K562 (cell line): ENCODE data around the gene ASIC3. TPM values are rescaled to one million over a fixed set of nuclear protein-coding genes. Genes with fewer than 3 reads are reported as not detected.

ENCODE experiments used
- ATAC-seq: fragments of 200-7000 bp; cut with Tn5 transposase; 3 replicates; pipeline ENCODE4 v1.9.1; 2020; ENCODE audit warnings: moderate library complexity
- BruUV-seq: library from RNA; stranded (reverse); fragments of 400-500 nt; replicated peaks from 2 replicates; lab custom pipeline; 2021; lab: Mats Ljungman, UMichigan
- CTCF ChIA-PET: fragments of 300-600 bp; formaldehyde crosslinking; extraction: SDS; loops from one replicate; lab custom pipeline; 2021; ENCODE audit warnings: low intra/inter-chr PET ratio; lab: Yijun Ruan, JAX
- POLR2A ChIA-PET: fragments of 300-600, 350-650 bp; sonication (Branson Sonifier 250); formaldehyde crosslinking; extraction: SDS; loops from one replicate; lab custom pipeline; 2021; ENCODE audit warnings: antibody characterized with exemption, inconsistent platforms; lab: Yijun Ruan, JAX
- DNase-seq, 4 experiments: peaks; one replicate each; pipeline versions ENCODE4 v3.0.0 to v3.0.0-alpha.2; 2011 to 2018; ENCODE audit warnings: low spot score in 3 of 4, mixed read lengths in 3 of 4; ENCODE audit errors: extremely low read depth in 1 of 4
- FAIRE-seq: peaks from 2 replicates; lab custom pipeline; 2011; peaks lifted over from hg19 to GRCh38; lab: Jason Lieb, UNC
- H2AFZ ChIP-seq: 2 replicates; pipeline ENCODE4 v1.6.0; 2011; ENCODE audit warnings: low read depth, low read length, control low read depth, inconsistent platforms
- H3K27ac ChIP-seq: fragments of 200-600 bp; 3 replicates; pipeline ENCODE4 v1.8.0; 2011; ENCODE audit warnings: low read depth, mild to moderate bottlenecking, control low read depth, inconsistent platforms, low read length, moderate library complexity, mixed read lengths; ENCODE audit errors: extremely low read depth
- H3K27me3 ChIP-seq, 2 experiments: fragments of 300-600 bp in 1 of 2; 2 replicates in 1 of 2; 3 replicates in 1 of 2; pipeline versions ENCODE4 v1.6.0 to v1.8.0; 2011; ENCODE audit warnings: inconsistent platforms in 2 of 2, low read length in 2 of 2, mild to moderate bottlenecking in 1 of 2, mixed read lengths in 1 of 2, moderate library complexity in 1 of 2; ENCODE audit not compliant: control insufficient read depth in 2 of 2, insufficient read depth in 2 of 2
- H3K36me3 ChIP-seq: fragments of 300-600 bp; 3 replicates; pipeline ENCODE4 v1.8.0; 2011; ENCODE audit warnings: mild to moderate bottlenecking, low read length, inconsistent platforms; ENCODE audit not compliant: control insufficient read depth, insufficient read depth
- H3K4me1 ChIP-seq, 2 experiments: fragments of 200-600 bp in 1 of 2; replicated peaks in 1 of 2; 2 replicates in 1 of 2; 3 replicates in 1 of 2; pipeline versions ENCODE4 v1.5.1 to v1.8.0; 2011; ENCODE audit warnings: inconsistent platforms in 2 of 2, low read length in 2 of 2, mild to moderate bottlenecking in 1 of 2, mixed read lengths in 1 of 2, moderate library complexity in 1 of 2; ENCODE audit not compliant: control insufficient read depth in 2 of 2, insufficient read depth in 2 of 2
- H3K4me2 ChIP-seq: 2 replicates; pipeline ENCODE4 v1.6.1; 2011; ENCODE audit warnings: low read length, control low read depth, inconsistent platforms, mixed read lengths; ENCODE audit not compliant: insufficient read depth
- H3K4me3 ChIP-seq: fragments of 200-600 bp; sonication (generic), shearing (Covaris generic); 2 replicates; pipeline ENCODE4 v1.5.1; 2016; ENCODE audit warnings: control low read depth, inconsistent platforms
- H3K79me2 ChIP-seq: fragments of 200-600 bp; 3 replicates; pipeline ENCODE4 v1.8.0; 2011; ENCODE audit warnings: low read length, inconsistent platforms; ENCODE audit not compliant: control insufficient read depth, insufficient read depth
- H3K9ac ChIP-seq, 2 experiments: 2 replicates each; pipeline versions ENCODE4 v1.6.0 to v1.6.1; 2011; ENCODE audit warnings: low read depth in 2 of 2, low read length in 2 of 2, control low read depth in 1 of 2, inconsistent platforms in 1 of 2, mild to moderate bottlenecking in 1 of 2, mixed read lengths in 1 of 2; ENCODE audit not compliant: insufficient read depth in 1 of 2
- H3K9me1 ChIP-seq: one replicate; pipeline ENCODE4 v1.6.0; 2011; ENCODE audit warnings: inconsistent platforms, mild to moderate bottlenecking, low read length, moderate library complexity; ENCODE audit not compliant: control insufficient read depth, insufficient read depth
- H3K9me3 ChIP-seq: replicated peaks from 2 replicates; pipeline ENCODE4 v1.5.1; 2011; ENCODE audit warnings: low read depth, low read length, inconsistent platforms; ENCODE audit not compliant: control insufficient read depth, insufficient read depth
- H4K20me1 ChIP-seq: replicated peaks from 2 replicates; pipeline ENCODE4 v1.6.1; 2011; ENCODE audit warnings: low read length, inconsistent platforms, mixed read lengths; ENCODE audit not compliant: control insufficient read depth, insufficient read depth
- CAMTA2 ChIP-seq: fragments of 250-450 bp; sonication (Bioruptor Pico); conservative IDR thresholded peaks from 2 replicates; pipeline ENCODE4 v1.5.1; 2022
- CCAR2 ChIP-seq: fragments of 200-400 bp; formaldehyde crosslinking; IDR thresholded peaks from 2 replicates; pipeline ENCODE4 v1.6.1; 2017; ENCODE audit warnings: mild to moderate bottlenecking, low read depth, low read length
- FIP1L1 ChIP-seq: fragments of 200-400 bp; formaldehyde crosslinking; IDR thresholded peaks from 2 replicates; pipeline ENCODE4 v1.6.1; 2018; ENCODE audit warnings: mild to moderate bottlenecking, low read depth, low read length; ENCODE audit not compliant: poor library complexity, severe bottlenecking
- HDAC1 ChIP-seq, 2 experiments: fragments of 450-650 bp; IDR thresholded peaks; 2 replicates each; pipeline ENCODE4 v1.6.1; 2016 to 2017; ENCODE audit warnings: inconsistent platforms in 1 of 2, mild to moderate bottlenecking in 1 of 2, moderate library complexity in 1 of 2
- SRF ChIP-seq, 2 experiments: fragments of 250-450, 450-650 bp in 1 of 2; sonication (Bioruptor Pico) in 1 of 2; sonication (generic) in 1 of 2; formaldehyde crosslinking; IDR thresholded peaks; 2 replicates each; pipeline versions ENCODE4 v1.5.0 to v1.5.1; 2020 to 2022; ENCODE audit warnings: mild to moderate bottlenecking in 1 of 2, missing genetic modification reagents in 1 of 2
- ZC3H8 ChIP-seq: fragments of 450-650 bp; IDR thresholded peaks from 2 replicates; pipeline ENCODE4 v1.6.1; 2017
- ZNF175 ChIP-seq: fragments of 200-800 bp; sonication (Bioruptor generic); IDR thresholded peaks from 2 replicates; pipeline ENCODE4 v1.6.1; 2016; ENCODE audit warnings: low read depth, mild to moderate bottlenecking, missing genetic modification characterization, missing compliant biosample characterization
- ZNF217 ChIP-seq: sonication (generic); formaldehyde crosslinking; IDR thresholded peaks from 2 replicates; pipeline ENCODE4 v1.8.0; 2022; ENCODE audit warnings: mild to moderate bottlenecking, missing genetic modification reagents
- WGBS: fragments of 100-300 bp; shearing (Covaris generic); methylation state at CpG from one replicate; pipeline ENCODE4 v1.1.6; 2016; ENCODE audit warnings: low coverage, mixed read lengths; ENCODE audit not compliant: insufficient coverage; ENCODE audit errors: missing lambda C conversion rate; 5-methylcytosine and 5-hydroxymethylcytosine counted together
- in situ Hi-C: fragments of 300-500 bp; cut with MboI; formaldehyde crosslinking; loops from 4 replicates; pipeline ENCODE4 v1.15.0; 2018; ENCODE audit warnings: inconsistent platforms, mixed read lengths
- intact Hi-C: fragments of 100-400 bp; cut with micrococcal nuclease; formaldehyde crosslinking; loops from 2 replicates; pipeline ENCODE4 v1.14.2; 2022
- polyA plus RNA-seq, 8 experiments: library from polyadenylated mRNA; depleted of rRNA in 4 of 8; stranded (reverse) in 5 of 8; unstranded in 3 of 8; fragments of >200 nt; fragmentation: Nextera tagmentation in 2 of 8; fragmentation: Illumina TruSeq in 1 of 8; extraction: Ambion mirVana in 2 of 8; extraction: Trizol in 1 of 8; gene quantifications; 2 replicates each; pipeline versions ENCODE4 v1.2.1 to v1.2.3, GENCODE V29; 2011 to 2014; ENCODE audit warnings: inconsistent platforms in 1 of 8, missing spikeins in 1 of 8
- total RNA-seq, 7 experiments: library from RNA; depleted of rRNA in 6 of 7; stranded (reverse); fragments of >200 nt in 6 of 7; fragmentation: Illumina TruSeq in 2 of 7; extraction: Trizol in 2 of 7; gene quantifications; 2 replicates each; pipeline versions ENCODE4 v1.2.1 to v1.2.3, GENCODE V29; 2011 to 2021; ENCODE audit warnings: low replicate concordance in 1 of 7
- TF ChIP-seq, protein P1 (sequence below), 3 experiments: IDR thresholded peaks in 2 of 3; conservative IDR thresholded peaks in 1 of 3; 2 replicates each; pipeline ENCODE4 v1.5.1; 2011 to 2012; ENCODE audit warnings: low read length in 3 of 3, mild to moderate bottlenecking in 3 of 3, control low read depth in 2 of 3, improper control_type of control experiment in 1 of 3, inconsistent platforms in 1 of 3, low read depth in 1 of 3, mixed read lengths in 1 of 3, moderate library complexity in 1 of 3; ENCODE audit not compliant: insufficient read depth in 2 of 3
- TF ChIP-seq, protein P2 (sequence below), 2 experiments: fragments of 450-650 bp; formaldehyde crosslinking in 1 of 2; IDR thresholded peaks; 2 replicates each; pipeline versions ENCODE4 v1.4.0 to v1.6.1; 2014 to 2020; ENCODE audit warnings: mild to moderate bottlenecking in 2 of 2, borderline replicate concordance in 1 of 2, low read depth in 1 of 2

The ASIC3 gene
- total and polyA plus RNA-seq, 9 of the 15 experiments (the other 6 are each of a cell fraction or from before 2014, with no cell fraction given): 0.11 to 5.0 (median 0.87) TPM

DNA sequence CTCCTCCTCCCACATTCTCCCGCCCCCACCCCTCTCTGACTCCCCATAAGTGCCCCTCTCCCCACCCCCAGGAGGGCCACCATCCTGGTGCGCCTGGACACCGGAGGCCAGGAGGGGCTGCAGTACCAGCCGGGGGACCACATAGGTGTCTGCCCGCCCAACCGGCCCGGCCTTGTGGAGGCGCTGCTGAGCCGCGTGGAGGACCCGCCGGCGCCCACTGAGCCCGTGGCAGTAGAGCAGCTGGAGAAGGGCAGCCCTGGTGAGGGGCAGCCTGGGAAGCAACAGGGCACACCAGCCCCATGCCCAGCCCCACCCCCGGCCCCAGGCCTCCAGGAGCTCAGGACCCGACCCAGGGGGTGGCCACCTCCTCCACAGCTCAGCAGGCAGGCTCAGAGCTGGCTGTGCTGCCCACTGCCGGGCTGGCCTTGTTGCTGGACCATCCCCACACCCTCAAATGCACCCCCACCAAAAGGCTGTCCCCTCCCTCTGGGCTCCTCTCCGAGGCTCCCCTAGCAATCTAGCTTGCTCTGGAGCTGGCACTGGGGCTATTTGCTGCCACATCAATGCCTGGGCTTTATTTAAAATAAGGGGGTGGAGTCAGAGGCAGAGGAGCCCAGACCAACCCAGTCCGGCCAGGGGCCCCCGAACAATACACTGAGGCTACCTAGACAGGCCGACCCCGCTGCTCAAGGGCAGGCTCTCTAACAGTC lies 38.8 kb upstream of the ASIC3 start:
- Histone ChIP-seq H3K9ac (peak overlapping the region; percentile 77 to 94), H3K4me2 (peak overlapping the region; percentile 100), H3K27me3 (no peaks in the 10 kb centered on the region; a peak in 1 of 5 replicates), H3K36me3 (peaks cover 27% of the 10 kb centered on the region; the same call in 1 of the 3 replicates), H4K20me1 (no peaks in the 10 kb centered on the region), H2AFZ (peak overlapping the region; percentile 92), H3K9me3 (no peaks in the 10 kb centered on the region), H3K27ac (peak overlapping the region; percentile 85), H3K79me2 (peaks cover 45% of the 10 kb centered on the region), H3K4me1 (peaks cover 42 to 74% of the 10 kb centered on the region in 2 experiments), H3K4me3 (peak overlapping the region; percentile 57), H3K9me1 (no peaks in the 10 kb centered on the region)
- no peak for FAIRE-seq
- ChIA-PET CTCF (interaction anchor here (0.6 to 3.5 kb wide), 8 partner anchors 9 to 231 kb away, joined by 3 to 15 read pairs (median 5); no protein-coding TSS in a partner anchor), POLR2A (interaction anchor here (0.6 to 8.4 kb wide), 10 partner anchors 11 to 222 kb away, joined by 3 to 146 read pairs (median 5); partner anchors contain the start of genes ABCB8, ATG9B and FASTK)
- in situ Hi-C loops (no loop called here), intact Hi-C loops (loop anchor here (2.0 to 10.0 kb wide), 3 partner anchors 75 to 223 kb away; partner anchors contain the start of gene CHPF2)
- DNase-seq: peak; percentile 80 to 86 (median 83)
- WGBS: 2% methylated on average over 21 of the region's 22 CpGs
- BruUV-seq: no TSS peak
- peak; percentile 64 for ATAC-seq
- TF ChIP-seq CCAR2 (no peak), FIP1L1 (no peak), ZNF175 (no peak), SRF (CRISPR knock-in tag; IDR thresholded peaks at IDR 0.05) (0 out of 4 replicates have a peak, but pooled peaks of 1 of the 2 experiments have one; percentile 34), CAMTA2 (no peak), HDAC1 (IDR thresholded peaks at IDR 0.05) (0 out of 4 replicates have a peak, but pooled peaks of 1 of the 2 experiments have one; percentile 15), ZNF217 (no peak), ZC3H8 (no peak)
- TF ChIP-seq, protein P1, sequence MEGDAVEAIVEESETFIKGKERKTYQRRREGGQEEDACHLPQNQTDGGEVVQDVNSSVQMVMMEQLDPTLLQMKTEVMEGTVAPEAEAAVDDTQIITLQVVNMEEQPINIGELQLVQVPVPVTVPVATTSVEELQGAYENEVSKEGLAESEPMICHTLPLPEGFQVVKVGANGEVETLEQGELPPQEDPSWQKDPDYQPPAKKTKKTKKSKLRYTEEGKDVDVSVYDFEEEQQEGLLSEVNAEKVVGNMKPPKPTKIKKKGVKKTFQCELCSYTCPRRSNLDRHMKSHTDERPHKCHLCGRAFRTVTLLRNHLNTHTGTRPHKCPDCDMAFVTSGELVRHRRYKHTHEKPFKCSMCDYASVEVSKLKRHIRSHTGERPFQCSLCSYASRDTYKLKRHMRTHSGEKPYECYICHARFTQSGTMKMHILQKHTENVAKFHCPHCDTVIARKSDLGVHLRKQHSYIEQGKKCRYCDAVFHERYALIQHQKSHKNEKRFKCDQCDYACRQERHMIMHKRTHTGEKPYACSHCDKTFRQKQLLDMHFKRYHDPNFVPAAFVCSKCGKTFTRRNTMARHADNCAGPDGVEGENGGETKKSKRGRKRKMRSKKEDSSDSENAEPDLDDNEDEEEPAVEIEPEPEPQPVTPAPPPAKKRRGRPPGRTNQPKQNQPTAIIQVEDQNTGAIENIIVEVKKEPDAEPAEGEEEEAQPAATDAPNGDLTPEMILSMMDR (IDR thresholded peaks at IDR 0.05 in 2 of 3, conservative IDR thresholded peaks at IDR 0.05 in 1 of 3; ENCODE audit: insufficient read depth in 2 of 3, low read depth in 1 of 3, low read length in 3 of 3): peak; percentile 62 to 95 (median 81)
- TF ChIP-seq, protein P2, sequence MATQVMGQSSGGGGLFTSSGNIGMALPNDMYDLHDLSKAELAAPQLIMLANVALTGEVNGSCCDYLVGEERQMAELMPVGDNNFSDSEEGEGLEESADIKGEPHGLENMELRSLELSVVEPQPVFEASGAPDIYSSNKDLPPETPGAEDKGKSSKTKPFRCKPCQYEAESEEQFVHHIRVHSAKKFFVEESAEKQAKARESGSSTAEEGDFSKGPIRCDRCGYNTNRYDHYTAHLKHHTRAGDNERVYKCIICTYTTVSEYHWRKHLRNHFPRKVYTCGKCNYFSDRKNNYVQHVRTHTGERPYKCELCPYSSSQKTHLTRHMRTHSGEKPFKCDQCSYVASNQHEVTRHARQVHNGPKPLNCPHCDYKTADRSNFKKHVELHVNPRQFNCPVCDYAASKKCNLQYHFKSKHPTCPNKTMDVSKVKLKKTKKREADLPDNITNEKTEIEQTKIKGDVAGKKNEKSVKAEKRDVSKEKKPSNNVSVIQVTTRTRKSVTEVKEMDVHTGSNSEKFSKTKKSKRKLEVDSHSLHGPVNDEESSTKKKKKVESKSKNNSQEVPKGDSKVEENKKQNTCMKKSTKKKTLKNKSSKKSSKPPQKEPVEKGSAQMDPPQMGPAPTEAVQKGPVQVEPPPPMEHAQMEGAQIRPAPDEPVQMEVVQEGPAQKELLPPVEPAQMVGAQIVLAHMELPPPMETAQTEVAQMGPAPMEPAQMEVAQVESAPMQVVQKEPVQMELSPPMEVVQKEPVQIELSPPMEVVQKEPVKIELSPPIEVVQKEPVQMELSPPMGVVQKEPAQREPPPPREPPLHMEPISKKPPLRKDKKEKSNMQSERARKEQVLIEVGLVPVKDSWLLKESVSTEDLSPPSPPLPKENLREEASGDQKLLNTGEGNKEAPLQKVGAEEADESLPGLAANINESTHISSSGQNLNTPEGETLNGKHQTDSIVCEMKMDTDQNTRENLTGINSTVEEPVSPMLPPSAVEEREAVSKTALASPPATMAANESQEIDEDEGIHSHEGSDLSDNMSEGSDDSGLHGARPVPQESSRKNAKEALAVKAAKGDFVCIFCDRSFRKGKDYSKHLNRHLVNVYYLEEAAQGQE (IDR thresholded peaks at IDR 0.05; ENCODE audit: borderline replicate concordance): peak; percentile 37; the same call in 1 of the 2 replicates
- TF ChIP-seq, protein P2 (CRISPR knock-in tag; IDR thresholded peaks at IDR 0.05; ENCODE audit: low read depth): no peak
